Activated CD8-positive, alpha-beta memory T cell treated with anti-CD3 and anti-CD28 coated beads for 1 hour (primary cell): ENCODE results near the gene FCHSD2.
"Not testable (repeated sequence)": the region's sequence is repeated elsewhere in the genome, so short reads cannot be mapped to it uniquely, and the experiment has no call there.

Experiments used
- DNase-seq, 2 donors: peaks; one replicate each; pipeline ENCODE4 v3.0.0-alpha.2; 2020; ENCODE audit warnings: low read depth in 1 of 2; ENCODE audit errors: extremely low read depth in 1 of 2

Gene FCHSD2

GRCh38 chr11:72848846-72849466, 293.2 kb downstream of the FCHSD2 start:
- DNase-seq: no peak

GRCh38 chr11:72844356-72844755, 297.8 kb downstream of the FCHSD2 start:
- DNase-seq: no peak

- no peak for DNase-seq
Observed at GRCh38 chr11:72842653-72843330, 299.3 kb downstream of the FCHSD2 start.

GRCh38 chr11:72842126-72842525, 300.0 kb downstream of the FCHSD2 start:
- DNase-seq: no peak

GRCh38 chr11:72841397-72841796, 300.7 kb downstream of the FCHSD2 start:
- DNase-seq: no peak

- no peak for DNase-seq
Observed at GRCh38 chr11:72840780-72841179, 301.3 kb downstream of the FCHSD2 start.

GRCh38 chr11:72838691-72839305, 303.3 kb downstream of the FCHSD2 start:
- no peak for DNase-seq

- DNase-seq: no peak
Observed at GRCh38 chr11:72836111-72836510, 306.0 kb downstream of the FCHSD2 start.

- DNase-seq: no peak
Observed at GRCh38 chr11:72834905-72835304, 307.2 kb downstream of the FCHSD2 start.

GRCh38 chr11:72833811-72834493, 308.2 kb downstream of the FCHSD2 start:
- DNase-seq: no peak

- no peak for DNase-seq
Observed at GRCh38 chr11:72833083-72833733, 308.9 kb downstream of the FCHSD2 start.

GRCh38 chr11:72832301-72833082, 309.6 kb downstream of the FCHSD2 start:
- no peak for DNase-seq

GRCh38 chr11:72831521-72832300, 310.4 kb downstream of the FCHSD2 start:
- no peak for DNase-seq

GRCh38 chr11:72829884-72830533, 312.1 kb downstream of the FCHSD2 start:
- no peak for DNase-seq

GRCh38 chr11:72829178-72829577, 312.9 kb downstream of the FCHSD2 start:
- no peak for DNase-seq

- no peak for DNase-seq
Observed at GRCh38 chr11:72828692-72829101, 313.4 kb downstream of the FCHSD2 start.

- DNase-seq: no peak
Observed at GRCh38 chr11:72828081-72828567, 314.0 kb downstream of the FCHSD2 start.

- not testable (repeated sequence) for DNase-seq
Observed at GRCh38 chr11:72827656-72828055, 314.5 kb downstream of the FCHSD2 start.

GRCh38 chr11:72826942-72827480, 315.1 kb downstream of the FCHSD2 start:
- no peak for DNase-seq
